HL-60/S4 treated with retinoic acid at 250 ng/mL for 4 days and 3 days (cell line): ENCODE data around the gene ASIC3.
"Not testable (repeated sequence)": the region's sequence is repeated elsewhere in the genome, so short reads cannot be mapped to it uniquely, and the experiment has no call there.

ENCODE experiments used
- in situ Hi-C: fragments of 300-500 bp; cut with MboI; formaldehyde crosslinking; loops from 2 replicates; pipeline ENCODE4 v1.7.0; 2022; ENCODE audit warnings: low sequenced_read_pairs

ASIC3 gene

GRCh38 chr7:151032936-151033863, 15.1 kb upstream of the ASIC3 start:
- in situ Hi-C loops = no loop called here

- in situ Hi-C loops = no loop called here
Measured at GRCh38 chr7:151033864-151034249, 14.5 kb upstream of the ASIC3 start.

GRCh38 chr7:151034312-151035025, 13.9 kb upstream of the ASIC3 start:
- in situ Hi-C loops = no loop called here

- in situ Hi-C loops = no loop called here
Measured at GRCh38 chr7:151035026-151035717, 13.2 kb upstream of the ASIC3 start.

GRCh38 chr7:151035902-151036301, 12.4 kb upstream of the ASIC3 start:
- in situ Hi-C loops = no loop called here

GRCh38 chr7:151038951-151039849, 9.1 kb upstream of the ASIC3 start:
- in situ Hi-C loops = no loop called here

GRCh38 chr7:151039850-151040548, 8.3 kb upstream of the ASIC3 start:
- in situ Hi-C loops = no loop called here

GRCh38 chr7:151040616-151041375, 7.5 kb upstream of the ASIC3 start:
- in situ Hi-C loops = no loop called here

GRCh38 chr7:151043449-151043848, 4.9 kb upstream of the ASIC3 start:
- in situ Hi-C loops = not testable (repeated sequence)

GRCh38 chr7:151043959-151044358, 4.4 kb upstream of the ASIC3 start:
- in situ Hi-C loops = no loop called here

- in situ Hi-C loops = no loop called here
Measured at GRCh38 chr7:151045262-151045661, 3.1 kb upstream of the ASIC3 start.

- in situ Hi-C loops = no loop called here
Measured at GRCh38 chr7:151045967-151046366, 2.4 kb upstream of the ASIC3 start.

- in situ Hi-C loops = no loop called here
Measured at GRCh38 chr7:151046603-151047573, 1.4 kb upstream of the ASIC3 start.

- in situ Hi-C loops = no loop called here
Measured at GRCh38 chr7:151048911-151049463, 656 bp downstream of the ASIC3 start.

GRCh38 chr7:151051108-151051507, 2.8 kb downstream of the ASIC3 start:
- in situ Hi-C loops = no loop called here

- in situ Hi-C loops = no loop called here
Measured at GRCh38 chr7:151053096-151053495, 4.8 kb downstream of the ASIC3 start.

- in situ Hi-C loops = no loop called here
Measured at GRCh38 chr7:151053751-151054150, 5.4 kb downstream of the ASIC3 start.

- in situ Hi-C loops = no loop called here
Measured at GRCh38 chr7:151056283-151056665, 7.9 kb downstream of the ASIC3 start.
